GM23248 (cell line): ENCODE results near the gene PEX16.

Experiments
- EZH2 ChIP-seq: fragments of 200-600 bp; sonication (generic); IDR thresholded peaks from 2 replicates; pipeline ENCODE4 v1.6.1; 2018; ENCODE audit warnings: antibody characterized with exemption, mild to moderate bottlenecking; ENCODE audit not compliant: insufficient read depth, poor library complexity, severe bottlenecking
- EZH2phosphoT487 ChIP-seq: fragments of 200-600 bp; sonication (generic); IDR thresholded peaks from 2 replicates; pipeline ENCODE4 v1.6.1; 2018; ENCODE audit warnings: antibody characterized with exemption, moderate library complexity, mild to moderate bottlenecking, low read depth; ENCODE audit not compliant: insufficient read depth

DNA sequence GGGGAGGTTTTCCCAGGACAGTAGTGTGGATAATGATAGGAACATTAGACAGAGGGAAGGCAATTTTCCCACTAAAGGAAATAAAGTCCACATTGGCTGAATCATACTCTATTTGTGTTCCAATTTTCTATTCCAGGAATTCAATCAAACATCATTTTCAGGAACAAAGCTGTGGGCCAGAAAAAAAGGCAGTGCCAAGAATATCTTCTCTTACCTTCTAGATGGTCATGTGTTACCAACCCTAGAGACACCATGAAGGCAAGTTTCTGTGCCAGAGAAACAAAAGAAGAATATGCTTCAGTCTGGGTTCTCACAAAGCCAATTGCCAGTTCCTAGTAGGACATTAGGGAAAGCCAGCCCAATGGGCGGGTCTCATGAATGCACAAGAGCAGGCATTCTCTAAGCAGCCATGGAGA is 32.3 kb upstream of the PEX16 start:
- TF ChIP-seq EZH2 (no peak), EZH2phosphoT487 (no peak)
